Suprapubic skin (tissue), 4 donors: ENCODE data around the gene RAD23A. TPM values are rescaled to one million over a fixed set of nuclear protein-coding genes. Genes with fewer than 3 reads are reported as not detected.
"Not testable (repeated sequence)": the region's sequence is repeated elsewhere in the genome, so short reads cannot be mapped to it uniquely, and the experiment has no call there.

ENCODE experiments used
- DNase-seq, 2 donors: peaks; one replicate each; pipeline ENCODE4 v3.0.0-alpha.2; 2019; ENCODE audit warnings: low spot score in 2 of 2
- H3K27ac ChIP-seq: fragments of 200-600 bp; sonication (generic); one replicate; pipeline ENCODE4 v1.5.1; 2019
- H3K27me3 ChIP-seq: fragments of 200-600 bp; sonication (generic); one replicate; pipeline ENCODE4 v1.5.1; 2019
- H3K36me3 ChIP-seq: fragments of 200-600 bp; sonication (generic); one replicate; pipeline ENCODE4 v1.5.1; 2019
- H3K4me1 ChIP-seq: fragments of 200-600 bp; sonication (generic); one replicate; pipeline ENCODE4 v1.5.1; 2019
- H3K4me3 ChIP-seq: fragments of 200-600 bp; sonication (generic); one replicate; pipeline ENCODE4 v1.5.1; 2019; ENCODE audit warnings: mild to moderate bottlenecking
- H3K9me3 ChIP-seq: fragments of 200-600 bp; sonication (generic); one replicate; pipeline ENCODE4 v1.5.1; 2019
- EP300 ChIP-seq: sonication (generic); formaldehyde crosslinking; IDR thresholded peaks from one replicate; pipeline ENCODE4 v1.6.1; 2017; ENCODE audit warnings: antibody characterized with exemption
- POLR2A ChIP-seq, 2 donors: fragments of 450-650 bp; IDR thresholded peaks; one replicate each; pipeline ENCODE4 v1.6.1; 2017; ENCODE audit warnings: antibody characterized with exemption in 2 of 2, mild to moderate bottlenecking in 2 of 2, moderate library complexity in 2 of 2
- POLR2AphosphoS5 ChIP-seq, 3 donors: sonication (generic); formaldehyde crosslinking; IDR thresholded peaks; one replicate each; pipeline ENCODE4 v1.6.1; 2017; ENCODE audit warnings: antibody characterized with exemption in 3 of 3
- WGBS: methylation state at CpG from one replicate; pipeline ENCODE4 v1.1.5; 2018; 5-methylcytosine and 5-hydroxymethylcytosine counted together
- total RNA-seq, 4 donors: library from RNA; depleted of rRNA; stranded (reverse); fragments of >200 nt; gene quantifications; one replicate each; pipeline ENCODE4 v1.1.0, GENCODE V29; 2016
- TF ChIP-seq, protein P1 (sequence below), 2 donors: fragments of 200-600 bp in 1 of 2; fragments of 450-650 bp in 1 of 2; sonication (generic) in 1 of 2; IDR thresholded peaks; one replicate each; pipeline ENCODE4 v1.5.1; 2016 to 2019; ENCODE audit warnings: antibody characterized with exemption in 2 of 2, mild to moderate bottlenecking in 1 of 2, moderate library complexity in 1 of 2

RAD23A gene
- total RNA-seq, 4 donors from 2014 or later, result 95.4 to 120 (median 109) TPM

- Histone ChIP-seq H3K36me3 (no peaks in the 10 kb centered on the region), H3K27me3 (no peaks in the 10 kb centered on the region), H3K4me3 (peak overlapping the region; percentile 33), H3K9me3 (no peaks in the 10 kb centered on the region), H3K27ac (peak overlapping the region; percentile 83), H3K4me1 (peaks cover 26% of the 10 kb centered on the region)
- WGBS, result 2% methylated on average over 15 of the region's 22 CpGs
- TF ChIP-seq POLR2A (IDR thresholded peaks at IDR 0.05), result no peak
- no peak for TF ChIP-seq POLR2AphosphoS5 (IDR thresholded peaks at IDR 0.05)
- TF ChIP-seq EP300, result no peak
- TF ChIP-seq, protein P1, sequence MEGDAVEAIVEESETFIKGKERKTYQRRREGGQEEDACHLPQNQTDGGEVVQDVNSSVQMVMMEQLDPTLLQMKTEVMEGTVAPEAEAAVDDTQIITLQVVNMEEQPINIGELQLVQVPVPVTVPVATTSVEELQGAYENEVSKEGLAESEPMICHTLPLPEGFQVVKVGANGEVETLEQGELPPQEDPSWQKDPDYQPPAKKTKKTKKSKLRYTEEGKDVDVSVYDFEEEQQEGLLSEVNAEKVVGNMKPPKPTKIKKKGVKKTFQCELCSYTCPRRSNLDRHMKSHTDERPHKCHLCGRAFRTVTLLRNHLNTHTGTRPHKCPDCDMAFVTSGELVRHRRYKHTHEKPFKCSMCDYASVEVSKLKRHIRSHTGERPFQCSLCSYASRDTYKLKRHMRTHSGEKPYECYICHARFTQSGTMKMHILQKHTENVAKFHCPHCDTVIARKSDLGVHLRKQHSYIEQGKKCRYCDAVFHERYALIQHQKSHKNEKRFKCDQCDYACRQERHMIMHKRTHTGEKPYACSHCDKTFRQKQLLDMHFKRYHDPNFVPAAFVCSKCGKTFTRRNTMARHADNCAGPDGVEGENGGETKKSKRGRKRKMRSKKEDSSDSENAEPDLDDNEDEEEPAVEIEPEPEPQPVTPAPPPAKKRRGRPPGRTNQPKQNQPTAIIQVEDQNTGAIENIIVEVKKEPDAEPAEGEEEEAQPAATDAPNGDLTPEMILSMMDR (IDR thresholded peaks at IDR 0.05), result no peak
- DNase-seq, result peak; percentile 75 to 87
Observed at GRCh38 chr19:12913011-12913561, 32.6 kb upstream of the RAD23A start.

GRCh38 chr19:12913851-12914690 lies 31.6 kb upstream of the RAD23A start:
- Histone ChIP-seq H3K27ac (peak overlapping the region; percentile 83), H3K9me3 (no peaks in the 10 kb centered on the region), H3K36me3 (no peaks in the 10 kb centered on the region), H3K27me3 (no peaks in the 10 kb centered on the region), H3K4me3 (peak overlapping the region; percentile 33), H3K4me1 (peaks cover 30% of the 10 kb centered on the region)
- no peak for DNase-seq
- TF ChIP-seq EP300, result no peak
- no peak for TF ChIP-seq POLR2A (IDR thresholded peaks at IDR 0.05)
- no peak for TF ChIP-seq POLR2AphosphoS5 (IDR thresholded peaks at IDR 0.05)
- TF ChIP-seq, protein P1 (IDR thresholded peaks at IDR 0.05), result no peak
- WGBS, result 45% methylated on average over 12 of the region's 12 CpGs

GRCh38 chr19:12915860-12916259 lies 29.8 kb upstream of the RAD23A start:
- H3K36me3 ChIP-seq, DNase-seq, H3K27ac ChIP-seq, H3K27me3 ChIP-seq, H3K4me3 ChIP-seq, H3K9me3 ChIP-seq: not testable (repeated sequence)
- peaks cover 35% of the 10 kb centered on the region for H3K4me1 ChIP-seq
- WGBS, result 91% methylated on average over 4 of the region's 4 CpGs

- Histone ChIP-seq H3K36me3 (peaks cover 12% of the 10 kb centered on the region), H3K27ac (no peak overlapping the region), H3K27me3 (no peaks in the 10 kb centered on the region), H3K4me1 (peaks cover 20% of the 10 kb centered on the region), H3K4me3 (no peak overlapping the region), H3K9me3 (no peaks in the 10 kb centered on the region)
- no peak for DNase-seq
- WGBS, result 91% methylated on average over 14 of the region's 14 CpGs
- TF ChIP-seq POLR2A (IDR thresholded peaks at IDR 0.05) (no peak), POLR2AphosphoS5 (IDR thresholded peaks at IDR 0.05) (no peak), EP300 (no peak)
- TF ChIP-seq, protein P1 (IDR thresholded peaks at IDR 0.05), result no peak
Observed at GRCh38 chr19:12918253-12918652, 27.4 kb upstream of the RAD23A start.

DNA sequence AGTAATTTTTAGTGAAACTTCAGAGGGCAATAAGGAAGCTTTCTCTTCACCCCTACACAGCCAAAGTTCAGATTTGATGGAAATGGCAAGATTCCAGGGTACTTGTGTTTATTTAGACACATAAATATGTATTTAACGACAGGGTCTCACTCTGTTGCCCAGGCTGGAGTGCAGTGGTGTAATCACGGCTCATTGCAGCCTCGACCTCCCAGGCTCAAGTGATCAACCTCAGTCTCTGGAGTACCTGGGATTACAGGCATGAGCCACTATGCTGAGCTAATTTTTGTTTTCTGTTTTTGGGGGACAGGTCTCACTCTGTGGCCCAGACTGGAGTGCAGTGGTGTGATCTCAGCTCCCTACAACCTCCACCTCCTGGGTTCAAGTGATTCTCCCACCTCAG lies 24.6 kb upstream of the RAD23A start:
- DNase-seq, result no peak
- no peak overlapping the region for H3K4me3 ChIP-seq
- peaks cover 9% of the 10 kb centered on the region for H3K4me1 ChIP-seq
- TF ChIP-seq, protein P1 (IDR thresholded peaks at IDR 0.05), result no peak
- TF ChIP-seq POLR2AphosphoS5 (IDR thresholded peaks at IDR 0.05) (no peak), POLR2A (IDR thresholded peaks at IDR 0.05) (no peak), EP300 (no peak)
- H3K27me3 ChIP-seq, result no peaks in the 10 kb centered on the region
- no peak overlapping the region for H3K27ac ChIP-seq
- peaks cover 40% of the 10 kb centered on the region for H3K36me3 ChIP-seq
- 70% methylated on average over 3 of the region's 3 CpGs for WGBS
- no peaks in the 10 kb centered on the region for H3K9me3 ChIP-seq
